ENCODE measurements around the gene PTTG2. TPM values are rescaled to one million over a fixed set of nuclear protein-coding genes. Genes with fewer than 3 reads are reported as not detected.
"Not testable (repeated sequence)": the region's sequence is repeated elsewhere in the genome, so short reads cannot be mapped to it uniquely, and the experiment has no call there.

The PTTG2 gene
- total RNA-seq, 1 donor from 2014 or later, result 7.2 TPM

- no peak for DNase-seq (ENCODE audit: low spot score)
Measured at GRCh38 chr4:37956941-37957340, 3.3 kb upstream of the PTTG2 start.

- no peak for DNase-seq (ENCODE audit: low spot score)
Measured at GRCh38 chr4:37958932-37959331, 1.3 kb upstream of the PTTG2 start.

DNA sequence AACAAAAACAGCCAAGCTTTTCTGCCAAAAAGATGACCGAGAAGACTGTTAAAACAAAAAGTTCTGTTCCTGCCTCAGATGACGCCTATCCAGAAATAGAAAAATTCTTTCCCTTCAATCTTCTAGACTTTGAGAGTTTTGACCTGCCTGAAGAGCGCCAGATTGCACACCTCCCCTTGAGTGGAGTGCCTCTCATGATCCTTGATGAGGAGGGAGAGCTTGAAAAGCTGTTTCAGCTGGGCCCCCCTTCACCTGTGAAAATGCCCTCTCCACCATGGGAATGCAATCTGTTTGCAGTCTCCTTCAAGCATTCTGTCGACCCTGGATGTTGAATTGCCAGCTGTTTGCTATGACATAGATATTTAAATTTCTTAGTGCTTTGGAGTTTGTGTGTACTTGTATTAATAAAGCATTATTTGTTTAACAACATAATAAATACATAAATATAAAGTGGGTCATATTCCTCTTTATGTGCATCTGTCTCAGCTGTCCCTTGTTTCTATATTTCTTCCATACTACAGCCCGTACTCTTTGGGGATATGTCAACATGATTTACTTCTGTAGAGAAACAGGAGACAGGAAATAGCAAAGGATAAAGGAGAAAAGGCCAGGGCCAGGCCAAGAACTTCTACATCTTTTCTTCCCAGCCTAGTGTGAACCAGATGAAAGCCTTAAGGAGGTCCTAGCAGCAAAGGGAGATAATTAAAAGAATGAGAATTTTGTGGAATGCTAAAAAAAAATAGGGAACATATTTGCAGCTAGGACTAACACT is 667 bp downstream of the PTTG2 start:
- DNase-seq (ENCODE audit: low spot score), result no peak

DNA sequence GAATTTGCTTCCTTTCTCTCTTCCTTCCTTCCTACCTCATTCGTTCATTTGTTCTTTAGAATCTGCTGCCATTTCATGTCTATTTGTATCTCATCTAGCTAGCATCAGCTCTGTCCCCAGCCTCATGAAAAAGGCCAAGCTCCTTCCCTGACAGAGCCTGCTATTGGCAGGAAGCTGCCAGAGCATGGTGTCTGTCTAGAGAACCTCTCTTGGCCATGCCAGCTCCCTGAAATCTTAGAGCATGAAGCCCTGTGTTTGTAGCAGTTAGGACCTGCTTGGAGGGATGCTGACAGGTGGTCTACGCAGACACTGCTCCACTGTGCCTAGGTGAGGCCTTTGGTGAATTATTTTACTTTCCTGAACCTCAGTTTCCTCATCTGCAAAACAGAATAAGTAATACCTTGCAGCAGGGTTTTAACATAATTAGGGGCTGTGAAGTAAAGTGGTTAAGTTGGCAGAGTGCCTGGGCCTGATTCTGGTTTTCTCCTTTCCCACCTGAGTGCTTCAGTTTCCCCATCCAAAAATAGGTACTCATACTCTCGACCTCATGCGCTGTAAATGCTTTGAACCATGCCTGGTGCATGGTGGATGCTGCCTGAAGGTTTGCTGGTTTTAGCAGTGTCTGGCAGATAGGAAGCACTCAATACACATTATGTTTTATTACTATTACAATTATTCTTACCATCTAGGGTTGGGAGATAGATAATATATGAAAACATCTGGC is 4.7 kb downstream of the PTTG2 start:
- DNase-seq (ENCODE audit: low spot score), result no peak

- no peak for DNase-seq (ENCODE audit: low spot score)
Measured at GRCh38 chr4:37966044-37966443, 5.8 kb downstream of the PTTG2 start.

DNA sequence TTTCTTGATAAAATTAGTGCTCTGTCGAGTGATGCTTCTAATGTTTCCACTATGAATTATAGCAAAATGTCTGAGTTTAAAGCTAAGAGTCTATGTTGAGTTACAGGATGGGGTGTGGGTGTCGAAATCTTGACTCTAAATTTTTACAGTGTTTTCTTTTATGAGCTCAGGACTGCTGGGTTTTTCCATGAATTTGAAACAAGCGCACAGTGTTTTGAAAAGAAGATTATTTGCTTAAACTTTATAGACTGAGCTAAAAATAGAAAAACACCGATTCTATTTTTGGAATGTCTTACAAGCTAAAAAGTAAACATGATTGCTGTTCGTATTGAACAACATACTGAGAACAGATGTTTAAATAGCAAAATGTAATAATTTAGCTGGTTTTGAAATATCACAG is 7.5 kb downstream of the PTTG2 start:
- DNase-seq (ENCODE audit: low spot score), result no peak

DNA sequence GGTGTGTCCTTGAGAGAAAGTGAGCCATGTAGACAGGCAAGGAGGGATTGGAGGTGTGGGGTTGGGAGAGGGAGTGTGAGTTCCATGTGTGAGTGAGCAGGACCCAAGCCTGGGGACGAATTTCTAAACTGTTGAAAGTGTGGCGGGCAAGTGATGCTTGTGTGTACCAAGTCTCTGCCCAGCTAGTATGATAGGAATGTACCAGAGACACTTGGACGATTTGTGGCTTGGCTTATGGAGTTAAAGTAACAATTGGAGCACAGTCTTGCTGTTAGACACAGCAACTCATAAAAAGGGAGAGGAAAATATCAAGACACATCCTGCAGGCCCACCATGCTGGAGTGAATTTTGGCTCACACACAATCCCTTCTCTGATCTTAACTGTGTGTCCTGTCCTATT is 8.5 kb downstream of the PTTG2 start:
- no peak for DNase-seq (ENCODE audit: low spot score)

GRCh38 chr4:37970702-37971101 is 10.5 kb downstream of the PTTG2 start:
- peak; percentile 71 for DNase-seq (ENCODE audit: low spot score)

- DNase-seq (ENCODE audit: low spot score), result no peak
Measured at GRCh38 chr4:37971202-37971601, 11.0 kb downstream of the PTTG2 start.

GRCh38 chr4:37973441-37973840 is 13.2 kb downstream of the PTTG2 start:
- no peak for DNase-seq (ENCODE audit: low spot score)

DNA sequence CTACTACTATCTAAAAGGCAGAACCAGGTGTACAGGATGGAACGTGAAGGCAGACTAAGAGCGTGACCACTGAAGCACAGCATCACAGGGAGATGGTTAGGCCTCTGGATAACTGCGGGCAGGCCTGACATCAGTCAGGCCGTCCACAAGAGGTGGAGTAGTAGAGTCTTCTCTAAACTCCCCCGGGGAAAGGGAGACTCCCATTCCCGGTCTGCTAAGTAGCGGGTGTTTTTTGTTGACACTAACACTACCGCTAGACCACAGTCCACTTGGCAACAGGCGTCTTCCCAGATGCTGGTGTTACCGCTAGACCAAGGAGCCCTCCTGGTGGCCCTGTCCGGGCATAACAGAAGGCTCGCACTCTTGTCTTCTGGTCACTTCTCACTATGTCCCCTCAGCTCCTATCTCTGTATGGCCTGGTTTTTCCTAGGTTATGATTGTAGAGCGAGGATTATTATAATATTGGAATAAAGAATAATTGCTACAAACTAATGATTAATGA is 15.2 kb downstream of the PTTG2 start:
- DNase-seq (ENCODE audit: low spot score), result not testable (repeated sequence)

GRCh38 chr4:37976507-37976906 is 16.3 kb downstream of the PTTG2 start:
- DNase-seq (ENCODE audit: low spot score), result no peak

GRCh38 chr4:37976991-37977470 is 16.8 kb downstream of the PTTG2 start:
- DNase-seq (ENCODE audit: low spot score), result peak; percentile 82

GRCh38 chr4:37977471-37978247 is 17.5 kb downstream of the PTTG2 start:
- peak; percentile 81 for DNase-seq (ENCODE audit: low spot score)

GRCh38 chr4:37978248-37978924 is 18.2 kb downstream of the PTTG2 start:
- no peak for DNase-seq (ENCODE audit: low spot score)

- no peak for DNase-seq (ENCODE audit: low spot score)
Measured at GRCh38 chr4:37980246-37980645, 20.0 kb downstream of the PTTG2 start.

GRCh38 chr4:37981425-37981824 is 21.2 kb downstream of the PTTG2 start:
- no peak for DNase-seq (ENCODE audit: low spot score)

- DNase-seq (ENCODE audit: low spot score), result no peak
Measured at GRCh38 chr4:37981844-37982720, 21.9 kb downstream of the PTTG2 start.

DNA sequence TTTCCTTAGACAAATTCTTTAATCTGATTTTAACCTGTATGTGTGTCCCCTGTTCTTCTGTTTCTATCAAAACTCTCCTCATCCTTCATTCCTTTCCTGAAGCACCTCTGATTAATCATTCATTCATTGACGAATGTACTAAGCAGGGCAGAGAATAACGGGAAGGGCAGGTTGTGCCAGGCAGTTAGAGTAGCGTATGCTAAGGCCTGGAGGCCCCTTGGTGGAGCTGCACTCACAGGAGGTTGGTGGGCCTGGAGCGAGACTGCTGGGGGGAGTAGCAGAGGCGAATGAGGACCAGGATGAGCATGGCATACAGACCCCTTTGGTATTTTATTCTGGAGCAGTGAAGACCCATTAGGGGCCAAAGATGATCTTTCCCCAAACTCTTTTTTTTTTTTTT is 22.5 kb downstream of the PTTG2 start:
- no peak for DNase-seq (ENCODE audit: low spot score)

DNA sequence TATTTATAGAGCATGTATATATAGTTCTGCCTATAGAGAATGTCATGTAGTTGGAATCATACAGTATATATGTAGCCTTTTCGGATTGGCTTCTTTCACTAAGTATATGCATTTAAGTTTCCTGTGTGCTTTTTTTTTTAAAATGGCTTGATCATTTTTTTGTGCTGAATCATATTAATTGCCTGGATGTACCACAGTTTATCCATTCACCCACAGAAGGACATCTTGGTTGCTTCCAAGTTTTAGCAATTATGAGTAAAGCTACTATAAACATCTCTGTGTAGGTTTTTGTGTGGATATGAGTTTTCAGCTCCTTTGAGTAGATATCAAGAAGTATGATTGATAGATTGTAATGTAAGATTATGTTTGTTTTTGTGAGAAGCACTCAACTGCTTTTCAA is 23.8 kb downstream of the PTTG2 start:
- DNase-seq (ENCODE audit: low spot score), result no peak

Data from ureter (tissue), 1 donor.